ENCODE results near the gene DUSP3.

DNA sequence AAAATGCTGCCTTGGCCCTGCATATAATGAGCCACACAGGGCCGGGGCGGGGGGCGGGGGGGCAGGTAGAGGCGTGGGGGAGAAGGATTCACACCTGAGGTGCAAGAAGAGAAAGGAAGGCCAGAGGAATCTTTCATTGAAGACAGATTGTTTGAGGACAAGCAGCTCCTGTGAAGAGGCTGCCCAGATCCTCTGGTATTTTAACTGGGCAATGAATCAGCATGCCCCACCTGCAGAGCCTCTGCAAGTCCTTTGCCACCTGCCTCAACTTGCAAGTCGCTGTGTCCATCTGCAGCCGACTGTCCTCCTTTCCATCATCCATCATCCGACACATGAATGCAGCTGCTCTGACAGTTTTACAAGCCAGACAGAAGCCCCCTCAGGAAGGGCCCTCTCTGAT, 18.9 kb downstream of the DUSP3 start:
- TF ChIP-seq EP300 (IDR thresholded peaks at IDR 0.05) (no peak), POLR2A (IDR thresholded peaks at IDR 0.05) (no peak)
- TF ChIP-seq, protein P1, sequence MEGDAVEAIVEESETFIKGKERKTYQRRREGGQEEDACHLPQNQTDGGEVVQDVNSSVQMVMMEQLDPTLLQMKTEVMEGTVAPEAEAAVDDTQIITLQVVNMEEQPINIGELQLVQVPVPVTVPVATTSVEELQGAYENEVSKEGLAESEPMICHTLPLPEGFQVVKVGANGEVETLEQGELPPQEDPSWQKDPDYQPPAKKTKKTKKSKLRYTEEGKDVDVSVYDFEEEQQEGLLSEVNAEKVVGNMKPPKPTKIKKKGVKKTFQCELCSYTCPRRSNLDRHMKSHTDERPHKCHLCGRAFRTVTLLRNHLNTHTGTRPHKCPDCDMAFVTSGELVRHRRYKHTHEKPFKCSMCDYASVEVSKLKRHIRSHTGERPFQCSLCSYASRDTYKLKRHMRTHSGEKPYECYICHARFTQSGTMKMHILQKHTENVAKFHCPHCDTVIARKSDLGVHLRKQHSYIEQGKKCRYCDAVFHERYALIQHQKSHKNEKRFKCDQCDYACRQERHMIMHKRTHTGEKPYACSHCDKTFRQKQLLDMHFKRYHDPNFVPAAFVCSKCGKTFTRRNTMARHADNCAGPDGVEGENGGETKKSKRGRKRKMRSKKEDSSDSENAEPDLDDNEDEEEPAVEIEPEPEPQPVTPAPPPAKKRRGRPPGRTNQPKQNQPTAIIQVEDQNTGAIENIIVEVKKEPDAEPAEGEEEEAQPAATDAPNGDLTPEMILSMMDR (IDR thresholded peaks at IDR 0.05) = no peak

Measured in ovary (tissue), 3 donors.